Neural progenitor cell (in vitro differentiated cells): ENCODE measurements around the gene ZNF148. TPM values are rescaled to one million over a fixed set of nuclear protein-coding genes. Genes with fewer than 3 reads are reported as not detected.

ENCODE experiments used
- DNase-seq: peaks from one replicate; pipeline ENCODE4 v3.0.0-alpha.2; 2016; ENCODE audit warnings: low spot score
- H2AFZ ChIP-seq: fragments of 200-600 bp; sonication (generic); replicated peaks from 2 replicates; pipeline ENCODE4 v1.6.1; 2016; ENCODE audit warnings: antibody characterized with exemption
- H3F3A ChIP-seq: fragments of 200-600 bp; sonication (generic); 2 replicates; pipeline ENCODE4 v1.6.1; 2016; ENCODE audit warnings: antibody characterized with exemption, low read depth
- H3K27ac ChIP-seq: fragments of 200-600 bp; sonication (generic); 2 replicates; pipeline ENCODE4 v1.5.1; 2016; ENCODE audit warnings: mild to moderate bottlenecking
- H3K27me3 ChIP-seq: fragments of 200-600 bp; sonication (generic); 2 replicates; pipeline ENCODE4 v1.6.1; 2016; ENCODE audit warnings: mild to moderate bottlenecking, moderate library complexity
- H3K36me3 ChIP-seq: fragments of 200-600 bp; sonication (generic); 2 replicates; pipeline ENCODE4 v1.5.1; 2016
- H3K4me1 ChIP-seq: fragments of 200-600 bp; sonication (generic); 2 replicates; pipeline ENCODE4 v1.6.1; 2016; ENCODE audit warnings: mixed run types
- H3K4me2 ChIP-seq: fragments of 200-600 bp; sonication (generic); 2 replicates; pipeline ENCODE4 v1.6.1; 2016
- H3K4me3 ChIP-seq: fragments of 200-600 bp; sonication (generic); 2 replicates; pipeline ENCODE4 v1.5.1; 2016
- H3K79me2 ChIP-seq: fragments of 200-600 bp; sonication (generic); 2 replicates; pipeline ENCODE4 v1.6.1; 2016; ENCODE audit warnings: low read depth
- H3K9ac ChIP-seq: fragments of 200-600 bp; sonication (generic); 2 replicates; pipeline ENCODE4 v1.6.1; 2016
- H3K9me3 ChIP-seq: fragments of 200-600 bp; sonication (generic); 2 replicates; pipeline ENCODE4 v1.5.1; 2016; ENCODE audit warnings: low read depth
- H4K20me1 ChIP-seq: fragments of 200-600 bp; sonication (generic); 2 replicates; pipeline ENCODE4 v1.6.1; 2016; ENCODE audit warnings: low read depth
- H3K27ac Mint-ChIP-seq: 3 replicates; pipeline ENCODE4 v1.8.0; 2021; ENCODE audit warnings: mixed read lengths
- H3K27me3 Mint-ChIP-seq: 2 replicates; pipeline ENCODE4 v1.8.0; 2022; ENCODE audit warnings: low read depth, mild to moderate bottlenecking, inconsistent platforms, moderate library complexity, mixed read lengths; ENCODE audit not compliant: insufficient read depth
- H3K36me3 Mint-ChIP-seq: 3 replicates; pipeline ENCODE4 v1.8.0; 2021; ENCODE audit warnings: mixed read lengths
- H3K4me1 Mint-ChIP-seq: 3 replicates; pipeline ENCODE4 v1.8.0; 2021; ENCODE audit warnings: mixed read lengths
- H3K4me3 Mint-ChIP-seq: 3 replicates; pipeline ENCODE4 v1.8.0; 2021; ENCODE audit warnings: mild to moderate bottlenecking, moderate library complexity, mixed read lengths
- H3K9me3 Mint-ChIP-seq: 3 replicates; pipeline ENCODE4 v1.8.0; 2020; ENCODE audit warnings: mixed read lengths
- EZH2 ChIP-seq: fragments of 200-600 bp; sonication (generic); IDR thresholded peaks from 2 replicates; pipeline ENCODE4 v1.6.1; 2017; ENCODE audit warnings: antibody characterized with exemption, mild to moderate bottlenecking, moderate library complexity
- EZH2phosphoT487 ChIP-seq: fragments of 200-600 bp; sonication (generic); IDR thresholded peaks from 2 replicates; pipeline ENCODE4 v1.6.1; 2017; ENCODE audit warnings: antibody characterized with exemption
- total RNA-seq: library from RNA; depleted of rRNA; stranded (reverse); fragments of >200 nt; gene quantifications from 2 replicates; pipeline ENCODE4 v1.2.3, GENCODE V29; 2015; ENCODE audit warnings: low replicate concordance
- TF ChIP-seq, protein P1 (sequence below): fragments of 200-600 bp; sonication (generic); IDR thresholded peaks from 2 replicates; pipeline ENCODE4 v1.5.1; 2017; ENCODE audit warnings: antibody characterized with exemption, mild to moderate bottlenecking

Gene ZNF148
- total RNA-seq, 1 donor from 2014 or later: 37.1 TPM

DNA sequence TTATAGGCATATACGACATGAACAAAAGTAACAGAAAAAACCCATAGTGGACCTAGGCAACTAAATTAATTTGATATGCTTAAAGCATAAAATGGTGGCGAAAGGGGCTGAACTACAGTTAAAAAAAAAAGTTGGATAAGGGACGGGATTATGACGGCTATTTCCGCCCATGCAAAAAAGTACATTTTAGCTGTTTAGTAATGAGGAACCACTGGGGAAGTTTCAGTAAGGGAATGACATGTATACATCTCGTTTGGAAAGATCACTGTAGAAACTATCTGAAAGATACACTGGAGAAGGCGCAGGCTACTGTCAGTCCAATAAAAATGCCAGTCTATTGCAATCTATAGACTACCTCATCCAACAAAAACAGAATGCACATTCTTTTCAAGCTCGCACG is 65.6 kb downstream of the ZNF148 start:
- no peak overlapping the region for H3K27ac Mint-ChIP-seq
- peaks cover 55% of the 10 kb centered on the region for H3K36me3 Mint-ChIP-seq
- H3K4me3 ChIP-seq: no peak overlapping the region
- H3K9ac ChIP-seq: no peak overlapping the region
- peaks cover 27% of the 10 kb centered on the region for H3K9me3 Mint-ChIP-seq
- peaks cover 60% of the 10 kb centered on the region for H3K79me2 ChIP-seq
- H4K20me1 ChIP-seq: peaks cover 3% of the 10 kb centered on the region
- no peaks in the 10 kb centered on the region for H3K27me3 ChIP-seq
- no peak overlapping the region for H3K4me2 ChIP-seq
- H3K36me3 ChIP-seq: peaks cover 7% of the 10 kb centered on the region
- H3K4me1 Mint-ChIP-seq: no peaks in the 10 kb centered on the region
- DNase-seq: no peak
- no peaks in the 10 kb centered on the region for H3F3A ChIP-seq
- TF ChIP-seq EZH2 (no peak), EZH2phosphoT487 (no peak)
- TF ChIP-seq, protein P1, sequence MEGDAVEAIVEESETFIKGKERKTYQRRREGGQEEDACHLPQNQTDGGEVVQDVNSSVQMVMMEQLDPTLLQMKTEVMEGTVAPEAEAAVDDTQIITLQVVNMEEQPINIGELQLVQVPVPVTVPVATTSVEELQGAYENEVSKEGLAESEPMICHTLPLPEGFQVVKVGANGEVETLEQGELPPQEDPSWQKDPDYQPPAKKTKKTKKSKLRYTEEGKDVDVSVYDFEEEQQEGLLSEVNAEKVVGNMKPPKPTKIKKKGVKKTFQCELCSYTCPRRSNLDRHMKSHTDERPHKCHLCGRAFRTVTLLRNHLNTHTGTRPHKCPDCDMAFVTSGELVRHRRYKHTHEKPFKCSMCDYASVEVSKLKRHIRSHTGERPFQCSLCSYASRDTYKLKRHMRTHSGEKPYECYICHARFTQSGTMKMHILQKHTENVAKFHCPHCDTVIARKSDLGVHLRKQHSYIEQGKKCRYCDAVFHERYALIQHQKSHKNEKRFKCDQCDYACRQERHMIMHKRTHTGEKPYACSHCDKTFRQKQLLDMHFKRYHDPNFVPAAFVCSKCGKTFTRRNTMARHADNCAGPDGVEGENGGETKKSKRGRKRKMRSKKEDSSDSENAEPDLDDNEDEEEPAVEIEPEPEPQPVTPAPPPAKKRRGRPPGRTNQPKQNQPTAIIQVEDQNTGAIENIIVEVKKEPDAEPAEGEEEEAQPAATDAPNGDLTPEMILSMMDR: no peak
- no peak overlapping the region for H3K4me3 Mint-ChIP-seq
- no peaks in the 10 kb centered on the region for H3K4me1 ChIP-seq
- H3K9me3 ChIP-seq: no peaks in the 10 kb centered on the region
- H2AFZ ChIP-seq: no peak overlapping the region
- H3K27ac ChIP-seq: no peak overlapping the region
- no peaks in the 10 kb centered on the region for H3K27me3 Mint-ChIP-seq

DNA sequence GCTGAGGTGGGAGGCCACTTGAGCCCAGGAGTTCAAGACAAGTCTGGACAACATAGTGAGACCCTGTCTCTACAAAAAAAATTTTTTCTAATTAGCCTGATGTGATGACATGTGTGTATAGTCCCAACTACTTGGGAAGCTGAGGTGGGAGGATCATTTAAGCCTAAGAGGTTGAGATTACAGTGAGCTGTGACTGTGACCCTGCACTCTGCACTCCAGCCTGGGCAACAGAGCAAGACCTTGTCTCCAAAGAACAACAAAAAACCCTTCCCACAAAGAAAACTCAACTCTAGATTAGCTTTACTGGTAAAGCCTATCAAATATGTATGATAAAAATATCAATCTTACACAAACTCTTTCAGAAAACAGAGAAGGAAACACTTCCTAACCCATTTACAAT is 68.5 kb downstream of the ZNF148 start:
- Histone ChIP-seq H3K36me3 (peaks cover 3% of the 10 kb centered on the region), H3F3A (no peaks in the 10 kb centered on the region), H4K20me1 (peaks cover 6% of the 10 kb centered on the region), H3K27me3 (no peaks in the 10 kb centered on the region), H3K4me2 (no peak overlapping the region), H3K27ac (no peak overlapping the region), H3K79me2 (peaks cover 71% of the 10 kb centered on the region), H3K4me1 (no peaks in the 10 kb centered on the region), H3K9me3 (no peaks in the 10 kb centered on the region), H3K4me3 (no peak overlapping the region), H2AFZ (no peak overlapping the region), H3K9ac (no peak overlapping the region)
- Mint-ChIP-seq H3K36me3 (peaks cover 50% of the 10 kb centered on the region), H3K4me3 (no peak overlapping the region), H3K9me3 (peaks cover 23% of the 10 kb centered on the region), H3K27ac (no peak overlapping the region), H3K4me1 (no peaks in the 10 kb centered on the region), H3K27me3 (peaks cover 2% of the 10 kb centered on the region)
- TF ChIP-seq EZH2 (no peak), EZH2phosphoT487 (no peak)
- TF ChIP-seq, protein P1: no peak
- no peak for DNase-seq

DNA sequence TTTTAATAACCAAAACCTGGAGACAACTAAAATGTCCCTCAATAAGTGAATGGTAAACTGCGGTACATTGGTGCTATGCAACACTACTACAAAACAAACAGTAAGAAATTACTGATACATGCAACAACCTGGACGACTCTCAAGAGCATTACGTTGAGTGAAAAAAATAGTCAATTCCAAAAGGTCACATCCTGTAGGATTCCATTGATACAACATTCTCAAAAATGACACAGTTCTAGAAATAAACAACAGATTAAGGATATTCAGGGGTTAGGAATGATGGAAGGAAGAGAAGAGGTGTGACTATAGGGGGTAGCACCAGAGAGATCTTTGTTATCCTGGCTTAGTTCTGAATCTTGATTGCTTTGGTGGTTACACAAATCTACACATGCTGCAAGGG is 72.2 kb downstream of the ZNF148 start:
- Histone ChIP-seq H3F3A (no peaks in the 10 kb centered on the region), H3K27me3 (no peaks in the 10 kb centered on the region), H3K9ac (no peak overlapping the region), H3K36me3 (no peaks in the 10 kb centered on the region), H3K4me3 (no peak overlapping the region), H2AFZ (no peak overlapping the region), H3K4me2 (no peak overlapping the region), H3K9me3 (no peaks in the 10 kb centered on the region), H3K4me1 (no peaks in the 10 kb centered on the region), H3K79me2 (peaks cover 76% of the 10 kb centered on the region), H3K27ac (no peak overlapping the region), H4K20me1 (peaks cover 6% of the 10 kb centered on the region)
- Mint-ChIP-seq H3K27ac (no peak overlapping the region), H3K27me3 (peaks cover 2% of the 10 kb centered on the region), H3K9me3 (peaks cover 6% of the 10 kb centered on the region), H3K4me1 (no peaks in the 10 kb centered on the region), H3K36me3 (peaks cover 27% of the 10 kb centered on the region), H3K4me3 (no peak overlapping the region)
- TF ChIP-seq, protein P1: no peak
- TF ChIP-seq EZH2 (no peak), EZH2phosphoT487 (no peak)
- DNase-seq: no peak
